Measurements from ENCODE around the gene BRIP1.
"Not testable (repeated sequence)": the region's sequence is repeated elsewhere in the genome, so short reads cannot be mapped to it uniquely, and the experiment has no call there.

Gene BRIP1

DNA sequence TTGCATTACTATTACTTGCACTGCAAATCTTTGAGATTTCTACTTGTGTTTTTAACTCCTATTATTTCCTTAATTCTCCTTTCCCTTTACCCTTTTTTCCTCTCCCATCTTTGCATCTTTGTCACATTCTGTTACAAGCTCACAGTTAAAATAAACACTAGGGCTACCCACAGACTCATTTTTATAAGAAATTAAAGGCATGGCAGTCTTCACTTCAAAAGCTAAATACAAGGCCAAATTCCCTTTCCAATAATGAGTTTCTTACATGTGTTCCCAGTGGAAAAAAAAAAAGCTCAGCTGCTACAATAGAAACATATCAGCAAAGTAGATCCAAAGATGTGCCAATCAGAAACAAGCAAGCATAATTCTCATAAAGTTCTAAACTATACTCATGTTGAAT, 3.7 kb upstream of the BRIP1 start:
- no peak for DNase-seq

DNA sequence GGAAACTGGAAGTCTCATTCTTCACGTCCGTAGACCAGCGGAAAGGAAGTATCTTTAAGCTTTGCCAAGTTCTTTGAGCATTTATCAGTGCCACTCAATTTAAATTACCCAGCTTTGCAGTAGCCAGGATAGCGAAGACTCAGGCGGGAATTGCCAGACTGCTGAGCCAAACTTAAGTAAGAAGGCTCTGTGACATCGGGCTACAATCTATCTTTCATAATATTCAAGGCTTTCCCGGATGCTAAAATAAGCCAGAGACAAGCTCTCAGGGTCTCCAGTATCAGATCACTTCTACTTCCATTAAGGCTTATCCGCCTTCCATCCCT, 436 bp upstream of the BRIP1 start:
- peak in 2 of 56 donors; percentile 32 to 44 for DNase-seq

DNA sequence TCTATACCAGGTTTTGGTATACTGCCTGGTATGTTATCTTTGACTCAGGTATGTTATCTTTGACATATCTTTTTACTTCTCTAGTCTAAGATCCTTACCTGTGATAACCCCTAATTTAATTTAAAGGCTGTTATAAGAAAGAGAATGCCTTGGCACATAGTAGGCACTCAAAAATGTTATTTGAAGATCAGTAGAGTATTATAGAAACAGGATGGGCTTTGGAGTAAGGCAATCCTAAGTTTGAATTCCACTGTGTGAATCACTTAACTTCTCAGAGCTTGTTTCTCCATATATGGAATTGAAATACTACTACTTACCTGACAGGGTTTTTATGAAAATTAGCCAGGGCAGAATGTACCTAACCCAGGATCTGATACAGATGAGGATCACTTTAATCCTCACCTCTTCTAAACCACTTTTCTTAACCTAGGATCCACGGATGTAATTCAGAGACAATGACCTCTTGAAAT, 1.2 kb downstream of the BRIP1 start:
- DNase-seq, result no peak

DNA sequence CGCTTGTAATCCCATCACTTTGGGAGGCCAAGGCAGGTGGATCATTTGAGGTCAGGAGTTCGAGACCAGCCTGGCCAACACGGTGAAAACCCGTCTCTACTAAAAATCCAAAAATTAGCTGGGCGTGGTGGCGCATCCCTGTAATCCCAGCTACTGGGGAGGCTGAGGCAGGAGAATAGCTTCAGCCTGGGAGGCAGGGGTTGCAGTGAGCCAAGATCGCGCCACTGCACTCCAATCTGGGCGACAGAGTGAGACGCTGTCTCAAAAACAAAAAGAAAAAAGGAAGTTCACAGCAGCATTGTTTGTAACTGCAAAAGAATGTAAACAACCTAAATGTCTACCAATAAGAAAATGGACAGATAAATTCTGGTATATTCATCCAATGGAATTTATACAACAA, 2.9 kb downstream of the BRIP1 start:
- DNase-seq, result not testable (repeated sequence)

DNA sequence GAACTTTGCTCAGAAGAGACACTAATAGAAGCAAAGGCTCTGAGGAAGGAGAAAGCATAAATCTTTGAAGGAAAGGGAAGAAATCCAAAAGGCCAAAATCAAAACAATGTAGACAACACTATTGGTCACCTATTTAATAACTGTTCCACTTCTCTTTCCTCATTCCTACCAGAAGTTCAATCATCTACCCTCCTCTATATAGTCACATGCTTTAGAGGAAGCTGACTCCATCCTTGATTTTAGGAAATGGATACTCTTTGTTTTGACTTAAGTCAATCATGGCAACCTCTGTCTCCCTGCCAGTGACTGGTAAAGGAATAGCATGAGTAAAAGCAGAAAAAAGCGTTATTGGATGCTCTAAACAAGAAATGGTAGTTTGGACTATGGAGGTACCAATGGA, 7.3 kb downstream of the BRIP1 start:
- no peak for DNase-seq

DNA sequence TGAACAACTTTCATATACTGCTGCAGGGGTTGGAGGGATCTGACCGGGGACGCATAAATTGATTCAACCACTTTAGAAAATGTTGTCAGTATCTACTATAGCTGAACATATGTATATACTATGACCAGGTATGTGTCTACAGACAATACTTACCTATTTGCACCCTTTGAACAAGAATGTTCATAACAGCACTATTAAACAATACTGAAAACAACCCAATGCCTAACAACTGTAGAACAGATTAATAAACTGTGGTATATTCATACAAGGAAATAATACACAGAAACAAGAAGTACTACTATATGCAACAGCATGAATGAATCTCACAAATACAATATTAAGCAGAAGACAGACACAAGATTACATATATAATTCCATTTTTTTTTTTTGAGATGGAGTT, 10.5 kb downstream of the BRIP1 start:
- DNase-seq, result no peak

DNA sequence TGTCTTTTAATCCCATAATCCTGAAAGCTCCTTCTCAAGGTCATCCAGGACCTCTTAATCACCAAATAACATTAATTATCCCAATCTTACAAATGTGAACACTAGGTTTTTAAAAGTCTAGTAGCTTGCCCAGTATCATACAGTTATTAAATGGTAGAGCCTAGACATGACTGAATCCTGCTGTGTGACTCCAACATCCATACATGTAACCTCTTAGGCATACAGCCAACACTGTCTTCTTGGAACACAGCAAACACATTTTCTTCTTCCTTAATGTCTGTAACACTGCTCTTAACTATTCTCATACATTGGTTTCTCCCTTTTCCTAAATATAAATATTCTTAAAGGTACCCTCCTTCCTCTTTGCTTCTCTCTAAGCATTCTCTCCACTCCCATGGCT, 13.7 kb downstream of the BRIP1 start:
- no peak for DNase-seq

DNA sequence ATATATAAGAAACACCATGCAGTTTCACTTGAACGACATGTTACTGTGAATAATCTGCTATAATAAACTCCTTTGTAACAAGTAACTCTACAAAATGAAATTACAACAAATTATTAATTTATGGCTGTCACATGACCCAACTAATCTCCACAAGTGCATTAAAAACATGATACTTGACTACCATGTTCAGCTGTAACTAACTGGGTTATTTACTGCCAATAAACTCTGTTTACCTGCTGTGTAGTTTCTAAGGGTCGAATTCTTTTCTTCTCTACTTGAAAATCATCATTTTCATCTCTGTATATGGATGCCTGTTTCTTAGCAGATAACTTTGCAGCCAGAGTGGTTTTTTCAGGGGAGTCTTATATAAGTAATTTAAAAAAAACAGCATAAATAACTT, 14.4 kb downstream of the BRIP1 start:
- no peak for DNase-seq

DNA sequence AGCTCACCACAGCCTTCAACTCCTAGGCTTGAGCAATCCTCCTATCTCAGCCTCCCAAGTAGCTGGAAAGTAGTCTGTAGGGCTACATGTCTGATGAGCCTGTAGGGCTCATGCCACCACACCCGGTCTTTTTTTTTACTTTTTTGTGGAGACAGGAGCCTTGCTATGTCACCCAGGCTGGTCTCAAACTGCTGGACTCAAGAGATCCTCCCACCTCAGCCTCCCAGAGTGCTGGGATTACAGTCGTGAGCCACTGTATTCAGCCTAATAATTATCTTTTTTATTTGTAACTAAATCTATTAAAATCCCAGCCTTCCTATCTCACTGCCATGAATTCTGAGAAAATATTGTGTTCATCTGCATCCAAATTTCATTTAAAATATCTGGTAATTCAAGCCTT, 15.1 kb downstream of the BRIP1 start:
- DNase-seq, result no peak

DNA sequence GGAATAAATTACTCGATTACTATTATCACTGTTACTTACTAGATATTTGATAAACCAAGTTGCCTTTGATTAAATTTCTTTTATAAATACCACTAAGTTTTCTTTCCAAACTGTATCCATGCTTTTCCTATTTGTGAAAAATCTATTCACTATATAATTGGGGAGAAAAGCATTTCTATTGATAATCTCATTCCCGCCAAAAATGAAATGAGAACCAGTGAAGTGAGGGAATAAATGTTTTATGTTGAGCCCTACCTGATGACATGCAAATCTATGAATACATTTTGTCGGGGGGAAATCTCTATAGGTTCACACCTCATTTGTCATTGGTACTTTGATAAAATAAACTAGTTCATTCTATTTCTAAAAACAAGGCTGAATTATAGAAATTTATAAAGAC, 15.7 kb downstream of the BRIP1 start:
- DNase-seq, result no peak

DNA sequence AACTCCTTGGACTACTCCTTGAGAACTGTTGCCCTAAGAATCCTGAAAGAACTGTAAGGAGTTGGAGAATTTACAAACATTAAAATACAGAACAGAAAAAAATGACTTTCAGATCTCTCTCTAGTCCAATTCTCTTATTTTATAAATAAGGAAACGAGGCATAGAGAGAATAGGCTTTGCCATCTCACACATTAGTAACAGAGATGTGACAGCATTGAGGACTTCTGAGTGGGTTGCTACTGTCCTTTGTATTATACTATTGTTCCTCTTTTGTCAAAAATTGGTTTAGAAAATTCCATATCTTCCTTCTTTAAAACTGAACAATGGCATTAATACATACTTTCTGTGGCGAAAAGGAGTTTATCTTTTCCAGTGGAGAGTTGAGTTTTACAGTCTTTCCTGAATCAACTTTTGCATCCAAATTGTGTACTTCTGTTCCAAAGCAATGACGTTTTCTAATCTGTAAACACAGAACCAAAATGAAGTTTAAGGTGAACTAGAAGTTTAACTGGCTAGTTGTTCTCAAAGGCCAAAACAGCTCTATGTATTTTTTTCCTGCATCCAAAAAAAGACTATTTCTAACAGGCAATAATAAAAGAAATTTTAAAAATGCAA, 16.5 kb downstream of the BRIP1 start:
- DNase-seq, result no peak

DNA sequence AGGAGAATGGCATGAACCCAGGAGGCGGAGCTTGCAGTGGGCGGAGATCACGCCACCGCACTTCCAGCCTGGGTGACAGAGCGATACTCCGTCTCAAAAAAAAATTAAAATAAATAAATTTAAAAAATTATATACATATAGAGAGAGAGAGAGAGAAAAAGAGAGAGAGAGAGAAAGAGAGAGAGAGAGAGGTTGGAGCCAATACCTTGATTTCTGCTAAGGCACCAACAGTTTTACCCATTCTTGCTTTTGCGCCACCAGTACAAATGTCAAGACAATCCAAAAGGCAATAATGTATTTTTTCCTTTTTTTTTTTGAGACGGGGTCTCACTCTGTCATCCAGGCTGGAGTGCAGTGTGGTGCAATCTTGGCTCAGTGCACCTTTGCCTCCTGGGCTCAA, 17.2 kb downstream of the BRIP1 start:
- DNase-seq, result no peak

DNA sequence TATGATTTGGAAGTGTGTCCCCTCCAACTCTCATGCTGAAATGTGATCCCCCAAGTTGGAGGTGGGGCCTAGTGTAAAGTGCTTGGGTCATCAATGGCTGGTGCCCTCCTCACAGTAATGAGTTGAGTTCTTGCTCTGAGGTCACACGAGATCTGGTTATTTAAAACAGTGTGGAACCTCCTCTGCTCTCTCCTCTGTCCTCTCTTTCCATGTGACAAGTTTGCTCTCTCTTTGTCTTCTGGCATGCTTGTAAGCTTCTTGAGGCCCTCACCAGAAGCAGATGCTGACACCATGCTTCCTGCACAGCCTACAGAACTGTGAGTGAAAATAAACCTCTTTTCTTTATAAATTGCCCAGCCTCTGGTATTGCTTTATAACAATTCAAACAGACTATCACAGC, 19.9 kb downstream of the BRIP1 start:
- DNase-seq, result no peak

DNA sequence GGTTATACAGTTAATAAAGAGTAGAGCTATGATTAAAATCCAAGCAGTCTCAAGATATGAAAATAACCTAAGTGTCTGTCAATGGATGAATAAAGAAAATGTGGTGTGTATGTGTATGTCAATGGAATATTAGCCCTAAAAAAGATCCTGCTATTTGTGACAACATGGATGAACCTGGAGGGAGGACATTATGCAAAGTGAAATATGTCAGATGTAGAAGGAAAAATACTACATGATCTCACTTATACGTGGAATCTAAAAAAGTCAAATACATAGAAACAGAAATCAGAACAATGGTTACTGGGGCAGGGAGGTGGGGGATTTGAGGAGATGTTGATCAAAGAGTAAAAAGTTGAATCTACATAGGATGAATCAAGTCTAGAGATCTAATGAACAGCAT, 20.4 kb downstream of the BRIP1 start:
- DNase-seq, result no peak

DNA sequence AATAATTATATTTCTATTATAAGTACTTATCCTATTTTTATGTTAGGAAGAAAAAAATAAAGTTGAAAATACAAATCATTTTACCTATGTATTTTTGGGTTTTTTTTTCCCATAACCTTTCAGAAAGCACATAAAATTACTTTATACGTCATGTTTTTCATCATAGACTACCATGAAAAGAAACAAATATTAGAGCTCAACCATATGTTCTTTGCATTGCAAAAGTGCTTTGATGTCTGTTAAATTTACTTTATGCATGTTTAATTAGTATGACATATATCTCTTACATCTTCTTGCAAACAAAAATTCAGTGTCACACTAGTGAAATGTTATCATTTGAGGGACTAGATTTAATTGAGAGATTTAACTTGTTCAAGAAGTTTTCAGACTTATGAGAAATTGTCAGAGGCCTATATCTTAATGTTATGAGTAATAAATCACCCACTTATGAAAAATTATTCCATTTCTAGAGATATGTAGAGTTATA, 24.0 kb downstream of the BRIP1 start:
- no peak for DNase-seq

DNA sequence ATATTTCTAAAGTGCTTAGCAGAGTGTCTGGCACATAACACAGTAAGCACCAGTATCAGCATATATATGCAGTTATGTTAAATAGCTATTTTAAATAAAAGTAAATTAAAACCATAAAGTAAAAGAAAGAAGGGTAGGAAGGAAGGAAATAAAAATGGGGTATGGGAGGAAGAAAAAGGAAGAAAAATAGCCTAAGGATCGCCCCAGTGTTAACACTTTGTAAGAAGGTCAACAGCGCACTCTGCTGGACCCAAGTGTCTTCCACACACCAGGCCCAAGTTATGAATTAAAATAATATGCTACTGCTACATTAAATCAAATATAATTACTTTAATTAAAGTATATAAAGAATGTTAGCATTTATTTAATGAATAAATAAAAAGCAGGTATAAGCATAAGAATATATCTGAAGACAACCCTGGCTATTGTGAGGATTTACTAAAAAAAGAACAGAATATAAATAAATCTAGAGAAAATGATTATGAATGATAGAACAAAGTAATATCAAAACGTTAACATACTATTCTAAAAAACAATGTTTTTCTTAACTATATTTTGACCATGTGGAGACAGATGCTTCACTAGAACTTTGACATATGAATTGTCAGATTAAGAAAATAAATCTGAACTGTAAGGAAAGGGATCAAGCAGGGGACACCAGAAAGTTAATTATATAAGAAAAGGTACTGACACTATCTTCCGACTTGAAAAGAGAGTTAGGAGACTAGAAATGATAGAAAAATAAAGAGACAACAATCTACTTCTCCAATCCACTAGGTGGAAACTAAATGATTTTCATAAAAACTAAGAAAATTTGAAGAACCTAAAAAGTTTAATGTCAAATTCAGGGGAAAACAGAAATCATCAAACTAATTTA, 25.9 kb downstream of the BRIP1 start:
- DNase-seq, result peak in 15 of 56 donors; percentile 1 to 63 (median 14)

DNA sequence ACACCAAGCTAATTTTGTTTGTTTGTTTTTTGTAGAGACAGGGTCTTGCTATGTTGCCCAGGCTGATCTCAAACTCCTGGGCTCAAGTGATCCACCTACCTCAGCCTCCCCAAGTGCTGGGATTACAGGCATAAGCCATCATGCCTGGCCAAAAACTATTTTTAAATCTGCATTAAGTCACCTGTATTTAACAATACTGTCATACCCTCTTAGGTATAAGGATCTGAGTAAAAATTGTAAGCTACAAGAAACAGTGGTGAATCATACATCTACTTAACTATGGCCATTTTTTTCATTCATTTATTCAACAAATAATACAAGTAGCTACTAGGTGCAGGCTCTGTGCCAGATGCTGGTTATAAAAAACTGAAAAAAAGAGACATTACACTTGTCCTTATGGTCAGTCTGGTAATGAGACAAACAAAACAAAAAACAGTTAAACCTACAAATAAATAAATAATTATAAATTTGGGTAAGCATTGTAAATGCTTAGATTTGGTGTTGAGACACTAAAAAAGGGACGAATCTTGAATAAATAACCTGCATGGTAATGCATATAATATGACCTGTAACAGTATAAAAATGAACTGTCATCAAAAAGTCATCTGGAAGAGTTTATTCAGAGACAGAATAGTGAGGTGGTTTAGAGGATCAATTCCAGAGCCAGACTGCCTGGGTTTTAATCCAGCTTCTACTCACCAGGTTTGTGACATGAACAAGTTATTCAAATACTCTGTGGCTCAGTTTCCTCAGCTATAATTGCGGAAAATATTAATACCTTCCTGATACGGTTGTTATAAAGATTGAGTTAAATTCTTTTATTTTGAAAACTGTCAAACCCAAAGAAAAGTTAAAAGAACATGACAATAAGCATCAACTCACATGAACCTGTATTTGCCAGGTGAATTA, 26.8 kb downstream of the BRIP1 start:
- no peak for DNase-seq

DNA sequence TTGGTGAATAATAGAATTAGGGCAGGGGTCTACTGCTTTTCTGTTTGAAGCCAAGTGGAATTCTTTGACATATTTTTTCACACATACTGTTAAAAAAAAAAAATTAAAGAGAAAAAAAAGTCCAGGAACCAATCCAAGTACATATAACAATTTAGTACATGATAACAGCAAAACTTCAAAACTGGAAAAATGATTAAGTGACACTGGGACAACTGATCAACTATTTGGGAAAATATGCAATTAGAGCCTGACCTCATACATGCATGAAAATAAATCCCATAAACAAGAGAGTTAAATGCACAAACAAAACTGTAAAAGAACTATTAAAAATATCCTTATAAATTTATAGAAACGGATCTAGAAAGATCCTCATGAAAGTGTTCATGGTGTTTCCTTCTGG, 27.7 kb downstream of the BRIP1 start:
- no peak for DNase-seq

DNA sequence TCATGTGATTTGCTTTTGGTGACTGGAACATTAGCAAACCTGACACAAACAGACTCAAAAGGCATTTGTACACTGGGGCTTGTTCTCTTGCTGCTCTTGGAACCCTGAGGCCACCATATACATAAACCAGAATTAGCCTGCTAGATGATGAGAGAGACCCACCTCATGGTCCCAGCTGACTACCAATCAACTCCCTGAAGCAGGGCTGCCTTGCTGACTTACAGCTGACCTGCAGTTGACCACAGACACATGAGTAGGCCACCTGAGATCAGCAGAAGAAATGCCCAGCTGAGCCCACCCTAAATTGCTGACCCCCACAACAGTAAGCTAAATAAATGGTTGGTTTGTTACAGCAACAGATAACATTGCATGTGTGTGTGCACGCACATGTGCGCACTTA, 28.7 kb downstream of the BRIP1 start:
- DNase-seq, result no peak

DNA sequence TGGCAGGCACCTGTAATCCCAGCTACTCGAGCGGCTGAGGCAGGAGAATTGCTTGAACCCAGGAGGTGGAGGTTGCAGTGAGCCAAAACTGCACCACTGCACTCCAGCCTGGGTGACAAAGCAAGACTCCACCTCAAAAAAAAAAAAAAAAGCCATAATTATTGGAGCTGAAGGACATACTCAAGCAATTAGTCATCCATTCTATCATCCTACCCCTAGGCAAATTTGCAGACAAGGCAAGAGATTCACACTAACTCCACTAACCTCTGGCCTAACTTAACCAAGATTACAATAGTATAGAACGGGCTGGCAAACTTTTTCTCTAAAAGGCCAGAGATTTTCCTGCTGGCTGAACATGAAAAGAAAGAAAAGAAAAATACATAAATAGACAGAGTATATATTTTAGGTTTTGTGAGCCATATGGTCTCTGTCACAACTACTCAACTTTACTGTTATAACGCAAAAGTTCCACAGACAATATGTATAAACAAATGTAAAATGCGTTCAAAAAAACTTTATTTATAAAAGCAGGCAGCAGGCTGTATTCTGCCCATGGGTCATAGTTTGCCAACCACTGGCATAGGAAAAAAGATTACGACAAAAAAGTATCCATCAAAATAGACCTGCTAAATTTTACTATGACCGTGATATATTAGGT, 29.7 kb downstream of the BRIP1 start:
- DNase-seq, result no peak

DNA sequence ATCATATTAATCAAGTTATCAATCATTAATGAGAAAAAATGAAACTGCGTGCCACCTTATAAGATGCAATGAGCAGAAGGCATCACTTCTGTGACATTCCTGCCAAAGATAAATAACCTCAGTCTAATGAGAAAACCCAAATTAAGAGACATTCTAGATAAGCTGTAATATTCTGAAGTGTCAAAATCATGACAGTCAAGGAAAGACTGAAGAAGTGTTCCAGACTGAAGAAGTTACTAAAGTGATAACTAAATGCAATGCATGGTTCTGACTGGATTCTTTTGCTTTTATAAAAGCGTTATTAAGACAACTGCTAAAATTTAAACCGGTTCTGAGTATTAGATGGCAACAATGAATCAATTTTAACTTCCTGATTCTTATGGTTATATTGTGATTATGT, 30.9 kb downstream of the BRIP1 start:
- no peak for DNase-seq
